Measurements from ENCODE around the gene TOLLIP.

Gene TOLLIP

DNA sequence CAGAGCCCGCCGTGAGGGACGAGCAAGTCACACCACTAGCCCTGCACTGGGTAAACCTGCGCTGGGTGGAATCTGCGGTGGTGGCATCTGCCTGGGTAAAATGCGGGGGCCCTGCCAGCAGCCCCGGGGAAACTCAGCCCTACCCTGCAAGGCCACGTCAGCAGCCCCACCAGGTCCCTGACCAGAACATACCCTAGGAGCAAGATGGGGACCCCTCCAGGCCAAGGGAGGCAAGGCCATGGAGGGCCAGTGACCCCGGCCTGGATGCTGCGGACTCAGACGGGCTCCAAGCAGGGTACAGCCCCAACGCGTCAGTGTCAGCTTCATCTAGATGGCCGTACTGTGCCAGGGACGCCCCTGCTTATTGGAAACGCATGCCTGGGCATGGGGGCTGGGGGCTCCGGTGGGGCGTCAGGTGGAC, 26.3 kb downstream of the TOLLIP start:
- Histone ChIP-seq H3K27me3 (ENCODE audit: insufficient read depth, poor library complexity, severe bottlenecking) (no peaks in the 10 kb centered on the region), H3K4me1 (ENCODE audit: insufficient read depth, poor library complexity, severe bottlenecking) (no peaks in the 10 kb centered on the region), H3K4me3 (ENCODE audit: severe bottlenecking) (no peak overlapping the region), H3K9me3 (ENCODE audit: severe bottlenecking) (no peaks in the 10 kb centered on the region), H3K36me3 (ENCODE audit: low read depth) (peaks cover 10% of the 10 kb centered on the region), H3K27ac (ENCODE audit: poor library complexity, severe bottlenecking) (no peak overlapping the region)
- DNase-seq (ENCODE audit: low spot score) (no peak), ATAC-seq (ENCODE audit: low read depth) (no peak)
- no peak for TF ChIP-seq CTCF (IDR thresholded peaks at IDR 0.05; ENCODE audit: poor library complexity, severe bottlenecking)

DNA sequence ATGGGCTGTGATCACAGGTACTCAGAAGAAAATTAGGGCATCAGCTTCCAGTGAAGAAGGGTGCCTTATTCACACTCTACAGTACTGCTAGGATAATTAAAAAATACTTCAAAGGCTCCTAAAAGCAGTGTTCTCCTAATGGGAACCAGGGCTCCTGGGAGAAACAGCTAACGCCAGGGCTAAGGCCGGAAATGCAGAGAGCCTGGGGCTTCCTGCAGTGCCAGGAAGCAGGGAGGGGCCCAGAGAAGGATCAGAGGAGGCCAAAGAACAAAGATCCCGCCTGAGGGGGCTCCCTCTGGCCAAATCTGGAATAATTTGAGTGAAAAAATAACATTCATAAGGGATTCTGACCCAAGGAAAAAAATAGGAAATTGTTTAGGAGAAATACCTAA, 27.5 kb downstream of the TOLLIP start:
- Histone ChIP-seq H3K36me3 (ENCODE audit: low read depth) (peaks cover 9% of the 10 kb centered on the region), H3K4me1 (ENCODE audit: insufficient read depth, poor library complexity, severe bottlenecking) (no peaks in the 10 kb centered on the region), H3K27ac (ENCODE audit: poor library complexity, severe bottlenecking) (no peak overlapping the region), H3K4me3 (ENCODE audit: severe bottlenecking) (no peak overlapping the region), H3K9me3 (ENCODE audit: severe bottlenecking) (no peaks in the 10 kb centered on the region), H3K27me3 (ENCODE audit: insufficient read depth, poor library complexity, severe bottlenecking) (no peaks in the 10 kb centered on the region)
- DNase-seq (ENCODE audit: low spot score) (no peak), ATAC-seq (ENCODE audit: low read depth) (no peak)
- no peak for TF ChIP-seq CTCF (IDR thresholded peaks at IDR 0.05; ENCODE audit: poor library complexity, severe bottlenecking)

DNA sequence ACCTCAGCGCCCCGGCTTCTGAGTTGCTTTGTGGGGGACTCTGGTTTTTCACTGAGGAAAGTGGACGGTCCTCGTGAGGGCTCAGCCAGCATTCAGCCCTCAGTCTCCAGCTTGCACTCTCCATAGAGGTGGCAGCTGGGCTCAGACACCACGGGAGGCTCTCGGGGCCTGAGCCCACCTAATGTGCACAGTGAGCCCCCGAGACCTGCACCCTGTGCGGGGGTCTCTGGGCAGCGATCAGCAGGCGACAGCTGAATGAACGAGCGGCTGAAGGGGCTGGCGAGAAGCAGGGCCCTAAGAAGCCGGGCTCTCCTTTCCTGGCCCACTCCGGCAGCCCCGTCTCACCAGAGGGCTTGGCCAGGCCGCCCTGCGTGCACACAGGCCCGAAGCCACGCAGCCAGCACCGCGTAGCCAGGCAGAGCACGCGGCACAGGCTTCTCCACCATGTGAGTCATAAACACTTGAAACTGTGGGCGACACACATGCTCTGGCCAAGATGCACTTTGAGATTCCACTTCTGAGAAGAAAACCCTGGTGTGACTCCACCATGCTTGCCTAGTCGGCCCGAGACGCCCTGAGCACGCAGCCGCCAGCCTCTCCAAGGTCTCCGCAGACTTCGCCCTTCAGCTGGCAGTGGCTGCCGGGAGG, 28.0 kb downstream of the TOLLIP start:
- TF ChIP-seq CTCF (IDR thresholded peaks at IDR 0.05; ENCODE audit: poor library complexity, severe bottlenecking), result no peak
- H3K9me3 ChIP-seq (ENCODE audit: severe bottlenecking), result no peaks in the 10 kb centered on the region
- peaks cover 10% of the 10 kb centered on the region for H3K36me3 ChIP-seq (ENCODE audit: low read depth)
- no peaks in the 10 kb centered on the region for H3K4me1 ChIP-seq (ENCODE audit: insufficient read depth, poor library complexity, severe bottlenecking)
- no peak overlapping the region for H3K4me3 ChIP-seq (ENCODE audit: severe bottlenecking)
- no peak overlapping the region for H3K27ac ChIP-seq (ENCODE audit: poor library complexity, severe bottlenecking)
- DNase-seq (ENCODE audit: low spot score), result no peak
- no peaks in the 10 kb centered on the region for H3K27me3 ChIP-seq (ENCODE audit: insufficient read depth, poor library complexity, severe bottlenecking)
- ATAC-seq (ENCODE audit: low read depth), result no peak

DNA sequence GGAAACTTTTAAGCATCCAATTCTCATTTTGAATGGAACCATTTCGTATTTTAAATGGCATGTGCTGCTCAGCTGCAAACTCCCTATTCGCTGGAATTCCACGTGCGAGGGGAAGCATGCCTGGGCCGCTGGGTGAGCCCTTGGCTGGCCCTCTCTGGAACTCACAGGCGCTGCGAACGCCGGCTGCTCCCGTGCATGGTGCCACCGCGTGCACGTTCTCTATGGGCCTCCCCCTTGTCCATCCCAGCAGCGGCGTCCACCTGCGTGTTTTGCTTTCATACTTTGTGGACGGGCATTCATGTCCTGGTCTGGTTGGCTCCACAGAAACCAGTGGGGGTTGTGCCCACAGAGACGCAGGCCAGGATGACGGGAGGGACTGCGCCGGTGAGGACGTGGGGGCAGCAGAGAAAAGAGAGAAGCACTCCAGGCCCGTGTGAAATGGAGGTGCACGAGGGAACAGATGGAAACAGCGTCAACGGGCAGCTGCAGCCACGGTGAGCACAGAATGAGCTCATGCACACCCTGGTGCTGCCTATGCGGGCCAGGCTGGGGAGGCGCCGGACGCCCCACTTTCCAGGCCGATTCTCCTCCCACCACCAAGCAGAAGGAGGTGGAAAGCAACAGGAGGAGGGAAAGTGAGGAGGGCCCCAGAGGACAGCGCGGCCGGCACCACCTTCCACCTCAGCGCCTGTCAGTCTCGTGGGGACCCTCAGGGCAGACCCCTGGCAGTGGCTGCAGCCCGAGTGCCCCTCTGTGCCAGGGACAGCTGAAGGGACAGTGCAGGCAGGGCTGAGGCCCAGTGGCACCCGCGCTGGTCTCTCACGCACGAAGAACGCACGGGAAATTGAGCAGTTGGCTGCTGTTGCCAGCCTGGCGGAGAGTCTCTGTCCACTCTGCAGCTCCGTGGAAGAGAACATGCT, 29.1 kb downstream of the TOLLIP start:
- no peak for TF ChIP-seq CTCF (IDR thresholded peaks at IDR 0.05; ENCODE audit: poor library complexity, severe bottlenecking)
- DNase-seq (ENCODE audit: low spot score), result no peak
- Histone ChIP-seq H3K9me3 (ENCODE audit: severe bottlenecking) (no peaks in the 10 kb centered on the region), H3K27ac (ENCODE audit: poor library complexity, severe bottlenecking) (no peak overlapping the region), H3K4me3 (ENCODE audit: severe bottlenecking) (no peak overlapping the region), H3K4me1 (ENCODE audit: insufficient read depth, poor library complexity, severe bottlenecking) (no peaks in the 10 kb centered on the region), H3K27me3 (ENCODE audit: insufficient read depth, poor library complexity, severe bottlenecking) (no peaks in the 10 kb centered on the region), H3K36me3 (ENCODE audit: low read depth) (peaks cover 13% of the 10 kb centered on the region)
- ATAC-seq (ENCODE audit: low read depth), result no peak

- Histone ChIP-seq H3K4me1 (ENCODE audit: insufficient read depth, poor library complexity, severe bottlenecking) (no peaks in the 10 kb centered on the region), H3K27me3 (ENCODE audit: insufficient read depth, poor library complexity, severe bottlenecking) (no peaks in the 10 kb centered on the region), H3K9me3 (ENCODE audit: severe bottlenecking) (no peaks in the 10 kb centered on the region), H3K36me3 (ENCODE audit: low read depth) (peaks cover 14% of the 10 kb centered on the region), H3K27ac (ENCODE audit: poor library complexity, severe bottlenecking) (no peak overlapping the region), H3K4me3 (ENCODE audit: severe bottlenecking) (no peak overlapping the region)
- no peak for ATAC-seq (ENCODE audit: low read depth)
- no peak for TF ChIP-seq CTCF (IDR thresholded peaks at IDR 0.05; ENCODE audit: poor library complexity, severe bottlenecking)
- DNase-seq (ENCODE audit: low spot score), result no peak
Observed at GRCh38 chr11:1279674-1280055, 29.8 kb downstream of the TOLLIP start.

Measured in RWPE2 (cell line).